Spleen (tissue), 7 donors: ENCODE data around the gene RNF166.

Experiments
- CTCF ChIP-seq, 11 experiments: fragments of 200-600 bp in 7 of 11; fragments of 450-650 bp in 4 of 11; sonication (generic) in 4 of 11; IDR thresholded peaks in 8 of 11; conservative IDR thresholded peaks in 3 of 11; 1 replicate in 7 of 11; 2 replicates in 4 of 11; pipeline versions ENCODE4 v1.4.0 to v1.8.0; 2016 to 2021; ENCODE audit warnings: antibody characterized with exemption in 11 of 11, inconsistent platforms in 4 of 11, mild to moderate bottlenecking in 1 of 11
- POLR2A ChIP-seq, 3 donors: fragments of 450-650 bp; IDR thresholded peaks; one replicate each; pipeline ENCODE4 v1.5.1; 2017; ENCODE audit warnings: antibody characterized with exemption in 3 of 3, mild to moderate bottlenecking in 1 of 3
- donor health status: DM: no; HTN: no; CAD: no; lungs with moderate emphysema.
- donor health status: DM: no; HTN: no; CAD: no.
- donor health status: DM: no; HTN: no; CAD: no.

- TF ChIP-seq POLR2A (IDR thresholded peaks at IDR 0.05), result no peak
- TF ChIP-seq CTCF (IDR thresholded peaks at IDR 0.05 in 8 of 11, conservative IDR thresholded peaks at IDR 0.05 in 3 of 11), result no peak
Measured at GRCh38 chr16:88749358-88749757, 43.1 kb upstream of the RNF166 start.
